ENCODE data around the gene TBRG1.

The TBRG1 gene

GRCh38 chr11:124612567-124613246 lies 10.0 kb upstream of the TBRG1 start:
- no peak for DNase-seq (ENCODE audit: low read depth in 2 of 2)

GRCh38 chr11:124618863-124619262 lies 3.8 kb upstream of the TBRG1 start:
- no peak for DNase-seq (ENCODE audit: low read depth in 2 of 2)

GRCh38 chr11:124623861-124624525 lies 1.3 kb downstream of the TBRG1 start:
- no peak for DNase-seq (ENCODE audit: low read depth in 2 of 2)

GRCh38 chr11:124625504-124626168 lies 3.0 kb downstream of the TBRG1 start:
- DNase-seq (ENCODE audit: low read depth in 2 of 2), result no peak

- DNase-seq (ENCODE audit: low read depth in 2 of 2), result no peak
These were observed 4.9 kb downstream of the TBRG1 start for GRCh38 chr11:124627546-124627945.

- no peak for DNase-seq (ENCODE audit: low read depth in 2 of 2)
These were observed 7.3 kb downstream of the TBRG1 start for GRCh38 chr11:124629961-124630360.

- no peak for DNase-seq (ENCODE audit: low read depth in 2 of 2)
These were observed 10.7 kb downstream of the TBRG1 start for GRCh38 chr11:124633355-124633754.

GRCh38 chr11:124635932-124636331 lies 13.3 kb downstream of the TBRG1 start:
- DNase-seq (ENCODE audit: low read depth in 2 of 2), result no peak

GRCh38 chr11:124638500-124638899 lies 15.8 kb downstream of the TBRG1 start:
- no peak for DNase-seq (ENCODE audit: low read depth in 2 of 2)

GRCh38 chr11:124639186-124639585 lies 16.5 kb downstream of the TBRG1 start:
- DNase-seq (ENCODE audit: low read depth in 2 of 2), result no peak

- DNase-seq (ENCODE audit: low read depth in 2 of 2), result no peak
These were observed 18.0 kb downstream of the TBRG1 start for GRCh38 chr11:124640666-124641065.

GRCh38 chr11:124642628-124643027 lies 20.0 kb downstream of the TBRG1 start:
- no peak for DNase-seq (ENCODE audit: low read depth in 2 of 2)

- no peak for DNase-seq (ENCODE audit: low read depth in 2 of 2)
These were observed 20.5 kb downstream of the TBRG1 start for GRCh38 chr11:124643042-124643604.

- DNase-seq (ENCODE audit: low read depth in 2 of 2), result no peak
These were observed 21.2 kb downstream of the TBRG1 start for GRCh38 chr11:124643605-124644425.

- DNase-seq (ENCODE audit: low read depth in 2 of 2), result no peak
These were observed 22.0 kb downstream of the TBRG1 start for GRCh38 chr11:124644426-124645280.

GRCh38 chr11:124646148-124646547 lies 23.5 kb downstream of the TBRG1 start:
- no peak for DNase-seq (ENCODE audit: low read depth in 2 of 2)

- no peak for DNase-seq (ENCODE audit: low read depth in 2 of 2)
These were observed 25.9 kb downstream of the TBRG1 start for GRCh38 chr11:124648610-124649009.

- no peak for DNase-seq (ENCODE audit: low read depth in 2 of 2)
These were observed 34.3 kb downstream of the TBRG1 start for GRCh38 chr11:124656774-124657630.

GRCh38 chr11:124657904-124658303 lies 35.2 kb downstream of the TBRG1 start:
- DNase-seq (ENCODE audit: low read depth in 2 of 2), result no peak

GRCh38 chr11:124658501-124658900 lies 35.8 kb downstream of the TBRG1 start:
- no peak for DNase-seq (ENCODE audit: low read depth in 2 of 2)

Measured in activated CD4-positive, alpha-beta T cell treated with anti-CD3 and anti-CD28 coated beads for 24 hours (primary cell).